Activated CD8-positive, alpha-beta memory T cell treated with anti-CD3 and anti-CD28 coated beads for 48 hours (primary cell): ENCODE results near the gene PRICKLE2.

Source experiments
- DNase-seq, 3 experiments: peaks; one replicate each; pipeline ENCODE4 v3.0.0-alpha.2; 2020; ENCODE audit warnings: low read depth in 2 of 3, low spot score in 2 of 3

PRICKLE2 gene

DNA sequence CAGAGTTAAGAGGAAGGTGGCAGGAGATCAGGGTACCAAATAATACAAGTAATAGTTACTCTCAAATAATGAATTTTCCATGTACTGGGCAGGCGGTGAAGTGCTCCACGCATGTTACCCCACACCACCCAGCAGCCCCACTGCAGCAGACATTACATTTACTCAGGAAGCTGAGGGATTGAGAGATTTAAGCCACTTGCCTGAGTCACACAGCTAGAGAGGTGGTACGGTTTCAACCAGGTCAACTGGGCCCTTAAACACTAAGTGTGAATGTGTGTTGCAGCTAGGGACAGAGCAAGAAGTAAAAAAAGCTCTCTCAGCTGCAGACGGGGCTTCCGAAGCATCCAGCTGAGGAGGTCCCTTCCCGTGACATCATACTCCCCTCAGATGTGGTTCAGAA lies 91.3 kb downstream of the PRICKLE2 start:
- no peak for DNase-seq

GRCh38 chr3:64133272-64133671 lies 92.0 kb downstream of the PRICKLE2 start:
- no peak for DNase-seq

- DNase-seq = no peak
Observed at GRCh38 chr3:64131725-64132469, 93.4 kb downstream of the PRICKLE2 start.

DNA sequence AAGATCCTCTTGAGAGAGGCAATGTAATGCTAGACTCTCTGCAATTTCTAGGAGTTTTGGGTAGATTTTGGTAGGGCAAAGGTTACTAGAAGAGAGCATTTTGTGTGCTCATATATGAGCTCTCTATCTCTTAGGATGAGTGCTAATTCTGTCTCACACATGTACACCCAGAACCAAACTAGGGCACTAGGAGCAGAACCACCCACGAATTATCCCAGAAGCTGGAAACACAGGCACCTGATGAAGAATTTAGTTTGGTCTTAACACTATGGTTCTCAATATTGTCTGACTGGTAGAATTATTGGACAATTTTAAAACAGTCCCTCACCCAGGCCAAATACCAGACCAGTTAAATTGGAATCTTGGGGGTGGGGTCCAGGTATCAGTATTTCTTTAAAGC lies 94.8 kb downstream of the PRICKLE2 start:
- no peak for DNase-seq

- DNase-seq = no peak
Observed at GRCh38 chr3:64129581-64129980, 95.7 kb downstream of the PRICKLE2 start.

- no peak for DNase-seq
Observed at GRCh38 chr3:64129106-64129505, 96.2 kb downstream of the PRICKLE2 start.

DNA sequence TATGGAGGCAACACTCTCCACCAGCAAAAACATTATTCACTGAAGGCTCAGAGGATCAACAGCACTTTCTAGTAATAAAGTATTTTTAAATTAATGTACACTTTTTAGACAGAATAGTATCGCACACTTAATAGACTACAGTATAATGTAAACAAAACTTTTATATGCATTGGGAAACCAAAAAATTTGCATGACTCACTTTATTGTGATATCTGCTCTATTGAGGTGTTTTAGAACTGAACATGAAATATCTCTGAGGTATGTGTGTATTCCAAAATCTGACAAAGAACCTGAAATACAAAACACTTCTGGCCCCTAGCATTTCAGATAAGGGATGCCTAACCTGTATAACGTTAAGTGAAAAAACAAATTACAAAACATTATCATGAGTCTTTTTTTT lies 99.7 kb downstream of the PRICKLE2 start:
- DNase-seq = no peak

GRCh38 chr3:64123931-64124330 lies 101.3 kb downstream of the PRICKLE2 start:
- DNase-seq = no peak

DNA sequence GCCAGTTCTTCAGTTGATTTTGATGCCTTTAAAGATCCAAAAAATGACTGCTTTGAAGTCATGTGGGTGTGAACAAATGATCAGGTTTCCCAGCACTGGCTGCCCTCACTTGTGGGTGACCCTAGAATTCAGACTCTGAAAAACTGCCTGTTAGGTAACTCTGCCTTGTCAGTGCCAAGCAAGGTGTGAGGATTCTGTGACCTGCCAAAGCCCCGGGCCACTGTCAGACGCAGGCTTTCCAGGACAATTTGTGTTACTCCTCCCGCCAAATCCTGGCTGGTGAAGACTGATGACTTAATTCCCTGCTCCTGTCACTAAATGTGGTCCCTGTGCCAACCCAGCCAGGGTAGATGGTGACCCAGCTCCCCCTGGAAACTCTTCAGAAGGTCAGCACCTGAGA lies 102.8 kb downstream of the PRICKLE2 start:
- DNase-seq = no peak

DNA sequence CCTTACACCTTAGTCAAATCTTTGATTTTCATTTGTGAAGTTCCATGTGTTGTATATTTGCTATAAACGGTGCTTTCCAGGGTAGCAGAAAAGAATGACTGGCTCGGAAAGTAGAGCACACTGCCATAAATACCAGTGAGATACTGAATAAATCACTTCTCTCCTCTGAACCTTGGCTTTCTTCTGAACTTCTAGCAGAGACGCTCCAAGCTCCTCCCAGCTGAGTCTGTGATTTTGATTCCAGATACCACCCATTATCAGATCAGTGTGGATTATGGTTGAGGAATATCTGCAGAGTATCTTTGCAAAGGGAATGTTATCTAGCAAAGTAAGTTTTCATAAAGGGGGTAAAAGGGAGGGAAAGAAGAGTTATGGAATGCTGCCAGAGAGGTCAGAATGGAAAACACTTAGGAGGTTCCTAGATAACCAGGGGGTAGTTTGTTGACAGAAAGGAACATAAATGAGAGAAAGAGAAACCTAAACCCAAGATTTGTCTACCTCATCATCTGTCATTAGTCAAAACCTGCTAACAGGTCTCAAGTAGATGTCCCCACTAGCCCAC lies 103.4 kb downstream of the PRICKLE2 start:
- no peak for DNase-seq

- DNase-seq = no peak
Observed at GRCh38 chr3:64120876-64121275, 104.4 kb downstream of the PRICKLE2 start.

DNA sequence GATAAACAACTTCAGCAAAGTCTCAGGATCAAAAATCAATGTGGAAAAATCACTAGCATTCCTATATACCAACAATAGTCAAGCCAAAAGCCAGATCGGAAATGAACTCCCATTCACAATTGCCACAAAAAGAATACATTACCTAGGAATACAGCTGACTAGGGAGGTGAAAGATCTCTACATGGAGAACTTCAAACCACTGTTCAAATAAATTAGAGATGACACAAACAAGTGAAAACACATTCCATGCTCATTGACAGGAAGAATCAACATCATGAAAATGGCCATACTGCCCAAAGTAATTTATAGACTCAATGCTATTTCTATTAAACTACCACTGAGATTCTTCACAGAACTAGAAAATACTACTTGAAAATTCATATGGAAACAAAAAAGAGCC lies 107.8 kb downstream of the PRICKLE2 start:
- DNase-seq = no peak

GRCh38 chr3:64114651-64115050 lies 110.6 kb downstream of the PRICKLE2 start:
- DNase-seq = no peak

GRCh38 chr3:64111872-64112271 lies 113.4 kb downstream of the PRICKLE2 start:
- no peak for DNase-seq

DNA sequence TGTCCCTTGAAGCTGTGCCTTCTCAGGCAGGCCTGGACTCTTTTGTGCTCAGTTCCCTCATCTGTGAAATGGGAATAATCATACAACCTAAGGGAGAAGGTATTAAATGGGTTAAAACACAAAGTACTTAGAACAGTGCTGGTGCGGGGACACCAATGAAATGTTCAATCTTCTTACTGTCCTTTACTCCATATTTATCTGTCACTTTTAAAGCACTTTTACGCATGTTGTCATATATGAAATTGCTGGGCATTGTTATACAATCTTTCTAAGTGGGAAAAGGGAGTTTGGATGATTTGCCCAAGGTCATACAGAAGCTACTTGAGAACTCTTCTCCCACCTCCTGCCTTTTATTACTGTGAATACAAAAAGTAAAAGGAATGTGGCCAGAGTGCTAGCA lies 114.2 kb downstream of the PRICKLE2 start:
- DNase-seq = no peak

DNA sequence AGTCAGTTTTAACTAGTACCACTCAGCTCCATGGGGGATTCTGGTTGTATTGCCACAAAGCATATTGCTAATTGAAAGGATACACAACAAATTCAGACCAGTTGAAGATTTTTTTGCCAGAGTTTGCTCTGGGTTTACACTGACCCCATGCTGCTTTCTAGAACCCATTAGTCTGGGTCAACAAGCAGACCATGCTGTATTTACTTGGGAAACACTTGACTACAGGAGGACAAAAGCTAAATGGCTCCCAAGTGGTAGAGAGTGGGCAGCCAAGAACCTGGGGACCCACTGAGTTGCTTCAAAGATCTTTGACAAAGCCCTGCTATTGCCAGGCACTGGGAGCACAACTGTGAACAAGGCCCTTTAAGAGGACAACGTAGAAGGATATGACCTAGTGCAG lies 115.2 kb downstream of the PRICKLE2 start:
- no peak for DNase-seq

- no peak for DNase-seq
Observed at GRCh38 chr3:64109438-64109837, 115.8 kb downstream of the PRICKLE2 start.

DNA sequence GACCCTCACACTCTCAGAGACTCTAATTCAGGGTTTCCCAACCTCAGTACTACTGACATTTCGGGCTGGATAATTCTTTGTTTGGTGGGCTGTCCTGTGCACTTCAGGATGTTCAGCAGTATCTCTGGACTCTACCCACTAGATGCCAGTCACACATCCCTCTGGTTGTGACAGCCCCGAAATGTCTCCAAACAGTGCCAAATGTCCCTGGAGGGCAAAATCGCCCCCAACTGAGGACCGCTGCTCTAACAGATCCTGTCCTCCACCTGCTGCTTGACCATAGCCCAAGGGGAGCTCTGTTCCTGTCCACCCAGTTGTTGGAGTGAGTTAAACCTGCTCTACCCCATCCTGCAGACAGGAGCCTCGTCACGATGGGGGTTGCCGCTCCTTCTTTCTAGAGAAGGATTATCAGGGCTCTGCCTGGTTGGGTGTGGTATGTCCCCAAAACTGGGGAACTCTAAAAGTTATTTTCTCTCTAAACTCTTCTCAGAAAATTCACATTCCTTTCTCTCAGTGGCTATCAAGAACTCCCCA lies 116.4 kb downstream of the PRICKLE2 start:
- DNase-seq = no peak

GRCh38 chr3:64108231-64108630 lies 117.0 kb downstream of the PRICKLE2 start:
- DNase-seq = no peak

DNA sequence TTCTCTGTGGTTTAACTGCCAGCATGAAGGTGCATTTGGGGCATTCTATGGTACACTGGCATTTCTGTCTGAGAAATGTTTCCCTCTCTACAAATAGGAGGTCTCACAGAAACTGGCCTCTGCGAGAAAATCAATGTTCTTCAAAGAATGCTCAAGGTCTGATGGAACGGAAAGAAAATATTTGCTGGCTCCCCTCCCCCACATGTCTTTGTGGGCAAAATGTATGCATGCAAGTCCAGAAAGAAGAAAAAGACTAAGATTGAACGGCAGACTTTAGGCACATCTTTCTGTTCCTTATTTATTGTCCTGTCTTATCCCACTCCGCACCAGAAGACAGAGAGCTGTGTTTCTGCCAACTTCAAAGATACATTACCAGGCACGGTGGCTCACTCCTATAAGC lies 118.1 kb downstream of the PRICKLE2 start:
- no peak for DNase-seq

GRCh38 chr3:64105816-64106215 lies 119.5 kb downstream of the PRICKLE2 start:
- no peak for DNase-seq

DNA sequence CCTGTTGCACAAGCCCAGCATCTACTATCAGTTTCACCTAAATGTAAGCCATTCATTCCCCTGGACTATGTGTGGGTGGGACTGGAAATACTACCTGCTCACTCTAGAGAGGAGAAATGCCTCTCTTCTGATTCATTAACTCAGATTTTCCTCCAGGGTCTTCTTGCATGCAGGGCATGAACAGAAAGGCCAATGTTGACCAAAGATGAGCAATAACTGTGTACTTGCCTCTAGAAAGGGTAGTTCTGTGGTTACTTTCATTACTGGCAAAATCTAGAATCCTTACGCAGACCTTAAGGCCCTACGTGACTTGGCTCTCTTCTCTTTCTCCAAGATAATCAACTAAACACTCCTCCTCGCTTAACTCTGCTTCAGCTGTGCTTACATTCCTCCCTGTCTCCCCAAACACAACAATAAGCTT lies 120.6 kb downstream of the PRICKLE2 start:
- no peak for DNase-seq

DNA sequence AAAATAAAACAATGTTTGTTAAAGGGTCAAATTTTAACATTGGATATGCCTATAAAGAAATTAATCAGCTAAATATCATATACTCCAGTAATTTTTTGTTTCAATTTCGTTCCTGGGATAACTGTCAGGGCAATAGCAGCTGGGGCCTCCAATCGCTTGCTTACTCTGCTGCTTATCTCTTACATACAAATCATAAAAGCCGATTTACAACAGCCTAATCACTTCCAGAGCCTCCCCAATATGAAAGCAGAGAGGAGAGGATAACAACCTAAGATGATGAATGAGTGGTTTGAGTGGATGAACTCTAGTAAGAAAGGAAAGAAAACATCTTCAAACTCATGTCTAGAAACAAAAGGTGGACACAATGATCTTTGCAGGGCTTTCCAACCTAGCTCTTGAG lies 121.3 kb downstream of the PRICKLE2 start:
- DNase-seq = no peak
